ENCODE results near the gene ASB13. TPM values are rescaled to one million over a fixed set of nuclear protein-coding genes. Genes with fewer than 3 reads are reported as not detected.

The ASB13 gene
- total RNA-seq, 2 donors from 2014 or later = 12.8 to 13.5 TPM

- no peak for DNase-seq
- H3K27ac ChIP-seq (ENCODE audit: low read depth, low read length) = no peak overlapping the region
- no peak overlapping the region for H3K4me3 Mint-ChIP-seq
- H3K27me3 ChIP-seq (ENCODE audit: control insufficient read depth, insufficient read depth, low read length, poor library complexity, severe bottlenecking) = no peaks in the 10 kb centered on the region
- no peaks in the 10 kb centered on the region for H3K36me3 ChIP-seq (ENCODE audit: control insufficient read depth, insufficient read depth, low read length)
- no peak overlapping the region for H3K4me3 ChIP-seq (ENCODE audit: low read length)
- H3K9me3 Mint-ChIP-seq = no peaks in the 10 kb centered on the region
- no peaks in the 10 kb centered on the region for H3K4me1 Mint-ChIP-seq
- H3K9me3 ChIP-seq (ENCODE audit: control insufficient read depth, low read length) = no peaks in the 10 kb centered on the region
- no peak overlapping the region for H3K27ac Mint-ChIP-seq
- no peaks in the 10 kb centered on the region for H3K4me1 ChIP-seq (ENCODE audit: control insufficient read depth, insufficient read depth, low read length)
- H3K36me3 Mint-ChIP-seq (ENCODE audit: low read depth) = no peaks in the 10 kb centered on the region
- 92 to 93% methylated on average over 7 to 10 of the region's 10 CpGs for WGBS, 2 experiments (ENCODE audit: insufficient coverage in 1 of 2, insufficient read length in 1 of 2)
- no peak for TF ChIP-seq CTCF (conservative IDR thresholded peaks at IDR 0.05)
- peaks cover 2% of the 10 kb centered on the region for H3K27me3 Mint-ChIP-seq (ENCODE audit: insufficient read depth)
- no peak overlapping the region for H3K9ac ChIP-seq (ENCODE audit: extremely low read depth, low read length, poor library complexity, severe bottlenecking)
Measured at GRCh38 chr10:5606864-5607263, 59.5 kb downstream of the ASB13 start.

GRCh38 chr10:5606321-5606720, 60.1 kb downstream of the ASB13 start:
- Mint-ChIP-seq H3K36me3 (ENCODE audit: low read depth) (no peaks in the 10 kb centered on the region), H3K27ac (no peak overlapping the region), H3K27me3 (ENCODE audit: insufficient read depth) (peaks cover 2% of the 10 kb centered on the region), H3K4me1 (no peaks in the 10 kb centered on the region), H3K9me3 (no peaks in the 10 kb centered on the region), H3K4me3 (no peak overlapping the region)
- Histone ChIP-seq H3K9me3 (ENCODE audit: control insufficient read depth, low read length) (no peaks in the 10 kb centered on the region), H3K9ac (ENCODE audit: extremely low read depth, low read length, poor library complexity, severe bottlenecking) (no peak overlapping the region), H3K27ac (ENCODE audit: low read depth, low read length) (no peak overlapping the region), H3K4me3 (ENCODE audit: low read length) (no peak overlapping the region), H3K4me1 (ENCODE audit: control insufficient read depth, insufficient read depth, low read length) (no peaks in the 10 kb centered on the region), H3K27me3 (ENCODE audit: control insufficient read depth, insufficient read depth, low read length, poor library complexity, severe bottlenecking) (no peaks in the 10 kb centered on the region), H3K36me3 (ENCODE audit: control insufficient read depth, insufficient read depth, low read length) (no peaks in the 10 kb centered on the region)
- TF ChIP-seq CTCF (conservative IDR thresholded peaks at IDR 0.05) = no peak
- DNase-seq = no peak
- 93% methylated on average over 4 to 8 of the region's 8 CpGs for WGBS, 2 experiments (ENCODE audit: insufficient coverage in 1 of 2, insufficient read length in 1 of 2)

- DNase-seq = no peak
- Histone ChIP-seq H3K36me3 (ENCODE audit: control insufficient read depth, insufficient read depth, low read length) (no peaks in the 10 kb centered on the region), H3K4me3 (ENCODE audit: low read length) (no peak overlapping the region), H3K9me3 (ENCODE audit: control insufficient read depth, low read length) (no peaks in the 10 kb centered on the region), H3K27ac (ENCODE audit: low read depth, low read length) (no peak overlapping the region), H3K9ac (ENCODE audit: extremely low read depth, low read length, poor library complexity, severe bottlenecking) (no peak overlapping the region), H3K4me1 (ENCODE audit: control insufficient read depth, insufficient read depth, low read length) (no peaks in the 10 kb centered on the region), H3K27me3 (ENCODE audit: control insufficient read depth, insufficient read depth, low read length, poor library complexity, severe bottlenecking) (no peaks in the 10 kb centered on the region)
- Mint-ChIP-seq H3K36me3 (ENCODE audit: low read depth) (no peaks in the 10 kb centered on the region), H3K4me3 (no peak overlapping the region), H3K9me3 (no peaks in the 10 kb centered on the region), H3K27me3 (ENCODE audit: insufficient read depth) (peaks cover 2% of the 10 kb centered on the region), H3K4me1 (no peaks in the 10 kb centered on the region), H3K27ac (no peak overlapping the region)
- TF ChIP-seq CTCF (conservative IDR thresholded peaks at IDR 0.05) = no peak
- WGBS, 2 experiments (ENCODE audit: insufficient coverage in 1 of 2, insufficient read length in 1 of 2) = 80 to 83% methylated on average over 6 to 7 of the region's 7 CpGs
Measured at GRCh38 chr10:5604961-5605360, 61.4 kb downstream of the ASB13 start.

Measured in endodermal cell (in vitro differentiated cells).